ENCODE measurements around the gene GATA2.

Gene GATA2

DNA sequence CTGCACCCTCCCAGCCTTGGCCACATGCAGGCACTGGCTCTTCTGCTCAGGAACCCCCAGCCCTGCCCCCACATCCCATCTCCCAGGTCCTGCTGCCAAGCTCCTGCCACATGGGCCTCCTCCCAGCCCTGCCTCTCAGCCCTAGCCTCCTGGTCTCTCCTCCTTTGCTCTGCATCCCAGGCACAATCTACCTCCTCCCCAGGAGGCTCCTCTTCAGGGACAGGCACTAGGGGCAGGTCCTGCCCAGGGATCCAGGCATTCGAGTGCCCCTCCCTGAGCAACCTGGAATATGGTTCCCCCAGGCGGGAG is 38.7 kb downstream of the GATA2 start:
- DNase-seq, result no peak

DNA sequence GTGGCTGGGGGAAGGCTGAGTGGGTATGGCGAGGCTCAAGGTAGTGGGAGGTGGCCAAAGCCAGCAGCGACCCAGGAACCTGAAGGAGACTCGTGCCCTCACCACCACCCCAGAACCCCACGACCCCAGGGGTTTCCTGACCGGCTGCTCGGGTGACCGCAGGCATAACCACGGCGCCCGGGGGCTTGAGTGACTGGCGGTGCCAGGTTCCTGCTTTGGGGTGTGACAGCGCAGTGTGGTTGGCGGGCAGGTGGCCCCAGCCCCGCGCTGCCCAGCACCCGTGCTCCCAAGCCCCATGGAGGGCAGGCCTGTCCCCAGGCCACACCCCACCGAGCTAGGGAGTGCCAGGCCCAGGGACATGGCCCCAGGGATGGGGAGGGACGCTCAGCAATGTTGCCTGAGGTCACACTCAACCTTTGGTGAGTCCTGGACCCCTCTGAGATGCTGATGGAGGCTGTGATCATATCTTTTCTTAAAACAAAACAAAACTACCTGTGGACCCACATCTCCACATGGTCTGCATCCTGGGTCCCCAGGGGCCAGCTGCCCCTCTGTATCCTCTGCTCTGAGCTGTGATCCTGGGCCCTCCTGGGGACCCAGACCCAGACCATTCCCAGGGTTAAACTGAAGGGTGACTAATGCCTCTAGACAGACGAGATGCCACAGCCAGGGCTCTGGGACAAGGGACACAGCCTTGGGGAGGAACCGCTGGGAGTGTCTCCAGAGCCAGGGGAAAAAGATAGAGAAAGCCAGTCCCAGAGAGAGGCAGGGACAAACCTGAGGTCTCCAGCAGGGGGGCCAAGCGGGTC is 39.3 kb downstream of the GATA2 start:
- DNase-seq, result no peak

DNA sequence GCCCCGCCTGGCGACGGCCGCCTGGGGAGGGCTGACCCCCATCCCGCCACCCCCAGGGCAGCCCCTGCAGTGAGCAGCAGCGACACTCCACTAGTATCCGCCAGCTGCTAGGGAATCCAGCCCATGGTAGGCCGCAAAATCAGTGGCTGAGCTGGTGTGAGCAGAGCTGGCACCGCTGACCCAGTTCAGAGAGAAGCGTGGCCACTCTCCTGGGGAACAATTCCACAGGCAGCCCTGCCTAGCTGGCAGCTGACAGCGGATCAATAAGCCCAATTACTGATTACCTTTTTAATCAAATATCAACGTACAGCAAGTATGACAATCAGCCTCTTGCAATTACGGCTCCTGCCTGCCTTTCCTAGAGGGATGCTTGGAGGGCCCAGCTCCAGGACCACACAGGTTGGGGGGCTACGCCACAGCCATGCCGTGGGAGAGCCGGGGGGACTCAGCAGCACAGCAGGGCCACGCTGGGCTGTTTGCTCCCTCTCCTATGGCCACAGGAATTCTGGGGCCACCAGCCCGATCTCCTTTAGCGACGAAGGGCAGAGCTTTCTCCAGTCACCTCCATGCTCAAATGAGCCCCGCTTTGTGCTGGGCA is 40.2 kb downstream of the GATA2 start:
- no peak for DNase-seq

DNA sequence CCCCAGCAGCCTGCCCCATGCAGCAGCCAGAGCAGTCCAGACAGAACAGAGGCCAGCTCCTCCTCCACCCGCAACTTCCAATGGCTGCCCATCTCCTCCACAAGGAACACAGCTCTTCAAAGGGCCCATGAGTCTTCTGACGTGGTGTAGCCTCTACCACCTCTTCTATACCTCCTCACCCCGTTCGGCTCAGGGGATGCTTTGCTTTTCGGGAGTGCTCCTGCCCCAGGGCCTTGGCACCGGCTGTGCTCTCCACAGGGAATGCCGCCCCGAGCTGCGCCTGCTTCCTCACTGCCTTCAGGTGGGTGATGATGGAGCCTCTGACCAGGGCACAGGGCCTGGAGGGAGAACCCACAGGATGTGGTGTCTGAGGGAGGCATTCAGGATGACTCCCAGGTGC is 40.9 kb downstream of the GATA2 start:
- no peak for DNase-seq

DNA sequence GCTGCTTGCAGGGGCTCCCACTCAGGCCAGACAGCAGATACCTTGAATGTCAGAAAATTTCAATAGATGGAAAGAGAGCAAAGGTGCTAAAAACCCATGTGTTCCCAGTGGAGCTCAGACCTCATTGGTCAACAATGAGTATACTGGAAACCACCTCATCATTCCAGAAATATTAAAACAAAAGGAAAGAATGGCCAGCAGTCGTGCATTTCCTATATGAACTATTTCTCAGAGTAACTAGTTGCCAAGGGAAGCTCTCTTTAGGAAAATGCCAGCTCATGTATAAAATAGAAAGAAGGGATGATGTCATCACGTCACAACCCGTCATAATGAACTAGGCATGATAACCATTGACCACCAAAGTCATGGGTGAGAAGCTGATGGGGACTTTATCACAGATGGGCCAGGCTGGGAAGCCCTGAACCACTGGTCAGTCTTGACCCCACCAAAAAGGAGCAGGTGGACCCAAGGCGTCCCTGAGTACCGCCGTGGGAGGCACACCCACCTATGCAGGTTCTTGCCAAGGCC is 43.8 kb downstream of the GATA2 start:
- DNase-seq, result no peak

DNA sequence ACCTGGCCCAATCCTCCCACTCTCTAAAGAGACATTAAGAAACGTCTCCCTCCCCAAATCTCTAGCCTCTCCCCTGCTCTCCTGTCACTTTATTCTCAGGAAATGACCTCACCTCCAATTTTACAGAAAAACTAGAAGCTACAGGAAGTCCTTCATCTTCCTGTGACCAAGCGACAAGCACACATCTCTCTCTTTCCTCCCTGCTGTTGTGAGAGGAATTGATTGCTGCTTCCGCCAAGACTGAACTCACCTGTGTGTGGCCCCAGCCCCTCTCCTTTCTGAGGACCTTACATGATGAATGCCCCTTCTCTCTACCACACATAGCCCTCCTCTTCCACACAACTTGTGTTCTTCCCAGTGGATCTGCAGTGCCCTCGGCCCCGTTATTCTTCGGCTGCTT is 44.5 kb downstream of the GATA2 start:
- DNase-seq, result no peak

DNA sequence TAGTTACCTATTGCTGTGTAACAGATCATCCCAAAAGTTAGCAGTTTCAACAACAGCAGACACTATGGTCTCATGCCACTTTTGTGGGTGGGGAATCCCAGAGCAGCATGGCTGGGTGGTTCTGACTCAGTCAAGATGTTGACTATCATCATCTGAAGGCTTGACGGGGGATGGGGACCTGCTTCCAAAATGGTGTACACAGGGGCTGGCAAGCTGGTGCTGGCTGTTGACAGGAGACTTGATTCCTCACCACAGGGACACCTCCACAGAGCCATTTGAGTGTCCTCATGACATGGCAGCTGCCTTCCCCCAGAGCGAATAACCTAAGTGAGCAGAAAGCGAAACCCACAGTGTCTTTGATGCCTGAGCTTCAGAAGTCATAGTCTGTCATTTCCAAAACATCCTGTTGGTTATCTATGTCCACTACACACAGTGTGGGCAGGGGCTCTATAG is 45.4 kb downstream of the GATA2 start:
- no peak for DNase-seq

DNA sequence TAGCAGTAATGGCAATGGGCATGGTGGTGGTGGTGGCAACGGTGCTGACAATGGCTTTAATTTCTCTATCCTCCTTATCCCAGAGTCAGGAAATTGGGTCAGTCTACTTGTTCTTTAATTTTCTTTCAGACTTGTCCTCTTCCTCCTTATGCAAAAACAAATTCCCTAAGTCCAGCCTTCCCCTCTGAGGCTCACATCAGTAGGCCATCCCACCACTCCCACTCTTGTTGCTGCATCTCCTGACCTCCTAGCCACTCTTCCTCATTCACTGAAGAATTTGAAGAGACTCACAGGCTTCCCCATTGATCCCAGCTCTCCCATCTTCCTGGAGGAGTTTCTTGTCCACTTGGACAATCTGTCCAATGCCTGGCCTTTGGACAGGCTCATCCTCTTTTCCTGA is 46.2 kb downstream of the GATA2 start:
- DNase-seq, result no peak

DNA sequence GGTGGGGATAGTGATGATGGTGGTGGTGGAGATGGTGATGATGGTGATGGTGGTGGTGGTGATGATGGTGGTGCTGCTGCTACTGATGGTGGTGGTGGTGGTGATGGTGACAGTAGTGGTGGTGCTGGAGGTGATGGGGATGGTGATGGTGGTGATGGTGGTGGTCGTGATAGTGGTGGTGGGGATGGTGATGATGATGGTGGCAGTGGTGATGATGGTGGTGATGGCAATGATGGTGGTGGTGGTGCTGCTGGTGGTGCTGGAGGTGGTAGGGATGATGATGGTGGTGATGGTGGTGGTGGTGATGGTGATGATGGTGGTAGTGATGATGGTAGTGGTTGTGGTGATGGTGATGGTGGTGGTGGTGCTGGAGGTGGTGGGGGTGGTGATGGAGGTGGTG is 47.6 kb downstream of the GATA2 start:
- no peak for DNase-seq

DNA sequence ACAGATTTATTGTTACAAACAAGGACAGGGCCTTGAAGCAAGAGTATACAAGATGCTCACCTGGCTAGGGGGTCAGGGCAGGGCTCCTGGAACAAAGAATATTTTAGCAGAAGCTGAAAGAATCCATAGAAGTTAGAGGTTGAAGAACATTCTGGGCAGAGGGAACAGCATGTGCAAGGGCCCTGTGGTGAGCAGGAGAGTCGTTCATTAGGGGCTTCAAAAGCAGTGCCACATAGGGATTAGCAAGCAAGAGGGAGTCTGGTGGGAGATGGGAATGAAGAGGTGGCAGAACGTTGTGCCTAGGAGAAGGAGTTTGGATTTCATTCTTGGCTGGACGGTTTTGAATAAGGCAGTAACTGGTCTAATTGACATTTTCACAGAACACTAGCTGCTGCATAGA is 49.2 kb downstream of the GATA2 start:
- no peak for DNase-seq

DNA sequence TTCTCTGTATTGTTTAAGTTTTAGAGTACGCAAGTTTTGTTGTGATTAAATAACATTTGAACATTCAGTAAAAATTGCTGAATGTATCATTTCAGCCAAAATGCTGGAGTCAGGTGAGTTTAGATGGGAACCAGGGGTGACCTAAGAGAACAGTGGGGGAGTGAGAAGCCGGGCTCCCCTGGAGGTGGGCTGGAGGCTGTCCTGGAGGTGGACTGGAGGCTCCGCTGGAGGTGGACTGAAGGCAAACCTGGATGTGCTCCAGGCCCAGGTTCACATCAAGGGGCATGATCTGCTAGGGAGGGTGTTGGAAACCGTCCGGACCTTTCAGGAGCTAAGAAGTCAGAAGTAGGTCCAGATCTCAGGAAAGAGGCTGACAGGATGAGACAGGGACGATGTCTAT is 50.1 kb downstream of the GATA2 start:
- DNase-seq, result no peak

DNA sequence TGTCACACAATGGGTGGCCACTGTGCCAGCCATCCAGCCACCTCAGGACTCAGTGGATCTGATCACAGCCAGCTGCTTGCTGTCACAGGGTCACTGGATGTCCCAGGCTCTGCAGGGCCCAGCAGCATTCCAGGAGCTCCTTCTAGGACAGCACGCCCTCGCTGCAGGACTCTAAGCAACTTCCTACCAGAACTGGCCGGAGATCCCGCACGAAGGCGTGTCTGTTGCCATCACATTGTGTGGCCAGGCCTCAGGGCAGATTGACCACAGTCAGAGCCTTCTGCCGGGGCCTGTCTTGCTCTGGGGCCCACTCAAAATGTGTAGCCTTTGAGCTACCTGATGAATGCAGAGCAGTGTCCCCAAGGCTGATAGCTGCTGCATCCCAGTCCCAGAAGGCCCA is 50.9 kb downstream of the GATA2 start:
- DNase-seq, result no peak

DNA sequence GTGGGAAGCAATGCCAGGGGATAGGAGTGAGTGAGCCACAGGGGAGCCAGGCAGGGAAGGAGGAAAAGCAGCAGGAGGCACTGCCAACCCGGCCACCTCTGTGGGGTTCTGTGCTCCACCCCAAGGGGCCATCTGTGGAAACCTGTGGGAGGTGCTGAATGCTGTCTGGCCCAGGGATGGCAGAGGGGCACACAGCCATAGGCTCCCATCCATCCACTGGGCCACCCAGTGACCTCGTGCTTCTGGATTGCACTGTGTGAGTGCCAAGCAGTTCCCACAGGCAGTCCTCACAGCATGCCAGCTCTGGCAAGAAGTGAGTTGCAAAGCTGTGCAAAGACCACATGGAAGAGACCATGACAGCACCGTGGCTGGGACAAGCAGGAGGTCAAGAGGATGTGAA is 53.8 kb downstream of the GATA2 start:
- no peak for DNase-seq

DNA sequence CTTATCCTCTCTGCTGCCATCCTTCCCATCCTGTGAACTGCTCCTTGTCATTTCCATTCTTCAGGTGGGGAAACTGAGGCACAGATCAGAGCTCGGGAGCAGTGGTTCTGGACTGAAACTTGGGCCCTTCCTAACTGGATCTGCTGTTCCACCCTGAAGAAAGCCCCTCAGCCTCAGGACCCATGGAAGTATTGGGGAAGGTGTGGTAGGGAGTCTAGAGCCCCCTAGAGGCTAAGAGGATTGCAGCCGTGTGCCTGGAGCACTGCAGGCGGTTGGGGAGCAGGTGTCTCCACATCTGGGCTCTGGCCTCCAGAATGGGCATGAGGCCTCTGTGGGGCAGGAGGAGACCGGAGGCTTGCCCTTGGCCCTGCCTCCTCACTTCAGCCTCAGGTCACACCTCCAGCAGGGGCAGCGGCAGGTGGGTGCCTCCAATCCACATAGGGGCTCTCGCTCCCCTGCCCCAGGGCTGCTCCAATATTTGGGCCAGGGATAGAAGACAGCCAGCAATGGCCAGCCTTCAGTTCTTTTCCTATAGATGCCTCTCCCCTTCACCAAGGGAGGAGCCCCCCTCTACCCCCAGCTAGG is 54.4 kb downstream of the GATA2 start:
- no peak for DNase-seq

DNA sequence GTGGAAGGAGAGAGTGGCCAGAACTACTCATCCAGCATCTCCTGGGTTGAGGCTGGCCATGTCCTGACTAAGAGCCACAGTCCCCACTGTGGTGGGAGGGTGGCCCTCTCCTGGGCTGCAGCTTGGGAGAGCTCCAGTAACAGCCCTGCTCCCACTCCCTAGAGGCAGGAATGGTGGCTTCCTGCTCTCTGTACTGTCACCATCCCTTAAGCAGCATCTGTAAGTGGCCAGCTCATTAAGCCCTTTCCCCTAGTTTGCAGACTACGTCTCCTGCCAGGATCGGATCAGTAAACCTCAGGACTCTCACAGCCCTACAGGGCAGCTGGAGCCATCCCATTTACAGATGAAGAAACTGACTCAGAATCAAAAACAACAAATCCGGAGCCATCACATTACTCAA is 56.8 kb downstream of the GATA2 start:
- no peak for DNase-seq

DNA sequence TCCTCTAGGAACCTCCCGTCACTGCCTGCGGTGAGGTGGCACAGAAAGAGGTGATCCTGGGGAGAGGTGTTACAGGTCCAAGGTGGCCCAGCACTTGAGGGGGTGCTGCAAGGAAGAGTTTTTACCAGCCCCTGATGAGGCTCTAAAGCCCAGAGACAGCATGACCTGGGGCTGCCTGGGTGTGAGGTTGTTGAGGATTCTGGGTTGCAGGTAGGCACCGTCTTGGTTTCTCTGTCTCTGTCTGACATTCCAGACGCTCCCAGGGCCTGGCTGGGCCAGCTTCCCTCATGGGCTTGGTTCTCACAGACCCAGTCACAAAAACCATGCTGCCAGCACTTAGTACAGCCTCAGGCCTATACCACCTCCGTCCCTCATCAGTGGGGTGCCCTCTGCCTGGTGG is 57.4 kb downstream of the GATA2 start:
- no peak for DNase-seq

DNA sequence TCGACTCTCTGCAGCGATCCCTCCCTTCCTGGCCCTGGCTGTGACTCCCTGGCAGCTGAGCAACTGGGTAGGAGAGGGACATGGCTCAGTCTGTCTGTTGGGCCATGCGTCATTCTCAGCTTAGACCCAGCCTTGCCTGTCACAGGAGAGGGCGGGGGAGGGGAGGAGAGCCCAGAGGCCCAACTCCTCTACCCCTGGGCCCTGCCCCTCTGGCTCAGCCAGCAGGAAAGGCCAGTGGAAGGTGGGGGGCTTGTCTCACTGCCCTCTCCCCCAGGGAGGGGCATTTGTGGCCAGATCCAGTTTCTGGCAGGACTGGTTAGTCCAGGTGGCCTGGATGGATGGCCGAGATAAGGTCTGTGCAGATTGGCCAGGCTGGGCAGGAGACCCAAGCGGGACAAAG is 57.9 kb downstream of the GATA2 start:
- DNase-seq, result no peak

DNA sequence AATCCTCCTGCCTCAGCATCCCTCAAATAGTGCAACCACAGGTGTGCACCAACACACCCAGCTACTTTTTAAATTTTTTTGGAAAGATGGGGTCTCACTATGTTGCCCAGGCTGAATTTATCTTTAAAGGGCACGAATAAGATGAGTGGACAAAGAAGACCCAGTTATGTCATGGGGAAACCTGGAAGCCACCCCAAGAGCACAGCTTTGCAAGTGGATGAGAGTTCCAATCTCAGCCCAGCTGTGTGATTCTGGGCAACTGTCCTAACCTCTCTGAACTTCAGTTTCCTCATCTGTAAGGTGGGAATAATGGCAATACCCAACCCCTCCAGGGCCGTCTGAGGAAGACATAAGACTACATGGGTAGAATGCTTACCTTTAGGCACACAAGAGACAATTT is 58.5 kb downstream of the GATA2 start:
- DNase-seq, result no peak

DNA sequence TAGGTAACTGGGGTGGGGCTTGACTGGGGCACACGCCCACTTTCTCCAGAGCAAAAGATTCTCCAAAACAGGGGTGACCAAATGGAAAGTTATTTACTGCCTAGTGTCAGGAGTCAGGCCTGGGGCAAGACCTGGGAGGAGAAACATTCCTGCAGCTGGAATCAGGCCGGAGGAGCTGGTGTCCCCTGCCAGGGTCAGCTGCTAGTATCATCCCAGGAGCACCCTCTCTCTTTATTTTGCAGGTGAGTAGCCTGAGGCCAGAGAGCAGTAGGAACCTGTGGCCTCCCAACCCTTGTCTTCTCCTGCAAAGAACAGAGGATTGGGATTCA is 59.2 kb downstream of the GATA2 start:
- DNase-seq, result no peak

DNA sequence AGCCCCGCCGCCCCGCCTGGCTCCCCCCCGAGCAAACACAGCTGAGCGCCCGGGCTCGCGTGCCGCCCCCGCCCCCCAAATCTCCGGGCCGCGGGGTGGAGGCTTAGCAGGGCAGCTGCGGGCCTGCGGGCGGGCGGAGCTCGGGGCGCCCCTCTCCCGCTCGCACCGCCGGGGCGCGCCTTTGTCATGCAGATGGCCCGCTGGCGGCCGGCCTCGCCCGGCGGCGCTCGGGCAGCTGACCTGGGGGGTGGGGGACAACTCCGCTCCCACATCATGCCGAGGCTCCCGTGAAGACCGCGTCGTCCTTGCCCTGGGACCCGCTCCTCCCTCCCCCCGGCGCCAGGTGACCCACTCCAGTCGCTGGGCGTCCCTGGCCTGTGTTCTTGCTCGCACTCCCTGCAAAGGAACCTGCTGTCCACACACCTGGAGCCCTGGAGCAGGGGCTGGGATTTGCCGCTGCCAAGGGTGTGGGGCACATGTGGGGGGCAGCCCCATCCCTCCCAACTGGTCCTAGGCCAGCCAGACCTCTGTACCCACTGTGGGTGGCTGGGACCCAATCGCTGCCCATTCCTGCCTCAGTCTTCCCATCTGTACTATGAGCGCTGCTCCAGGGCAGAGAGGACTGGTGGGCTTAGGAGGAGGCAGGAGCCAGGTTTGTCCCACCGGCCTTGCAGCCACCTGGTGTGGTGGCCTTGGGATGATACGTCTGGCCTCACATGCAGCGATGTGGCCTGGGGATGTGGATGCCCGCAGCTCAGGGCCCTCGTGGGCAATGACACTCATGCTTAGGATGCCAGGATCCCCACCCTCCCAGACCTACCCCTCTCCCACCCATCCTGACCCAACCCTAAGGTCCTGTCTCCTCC is 59.8 kb downstream of the GATA2 start:
- DNase-seq, result no peak

DNA sequence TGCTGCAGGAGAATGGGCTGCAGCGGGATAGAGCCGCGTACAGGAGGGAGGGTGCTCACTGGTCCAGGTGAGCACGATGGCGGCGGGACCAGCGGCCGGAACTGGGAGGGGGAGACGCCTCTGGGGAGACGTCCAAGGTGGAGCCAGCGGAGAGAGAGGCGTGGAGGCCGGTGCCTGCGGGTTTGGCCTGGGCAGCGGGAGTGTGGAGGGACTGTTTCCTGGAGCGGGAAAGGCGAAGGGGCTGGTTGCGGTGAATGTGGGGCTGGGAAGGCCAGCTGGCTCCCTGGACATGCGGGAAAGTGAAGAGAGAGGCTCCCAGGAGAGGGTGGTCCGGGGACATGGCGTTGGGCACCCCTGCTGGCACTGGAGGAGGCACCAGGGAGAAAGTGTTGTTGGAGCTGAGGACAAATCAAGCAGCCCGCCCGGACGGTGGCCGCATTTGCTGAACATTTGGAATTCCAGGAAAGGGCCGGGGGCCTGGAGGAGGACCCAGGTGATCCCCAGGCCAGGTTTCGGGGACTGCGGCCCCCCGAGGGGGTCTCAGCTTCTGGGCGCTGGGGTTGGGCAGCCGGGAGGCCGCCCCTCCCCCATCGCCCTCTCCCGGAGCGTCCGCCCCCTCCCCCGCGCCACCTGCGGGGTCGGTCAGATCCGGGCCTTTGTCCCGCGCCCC is 60.6 kb downstream of the GATA2 start:
- no peak for DNase-seq

DNA sequence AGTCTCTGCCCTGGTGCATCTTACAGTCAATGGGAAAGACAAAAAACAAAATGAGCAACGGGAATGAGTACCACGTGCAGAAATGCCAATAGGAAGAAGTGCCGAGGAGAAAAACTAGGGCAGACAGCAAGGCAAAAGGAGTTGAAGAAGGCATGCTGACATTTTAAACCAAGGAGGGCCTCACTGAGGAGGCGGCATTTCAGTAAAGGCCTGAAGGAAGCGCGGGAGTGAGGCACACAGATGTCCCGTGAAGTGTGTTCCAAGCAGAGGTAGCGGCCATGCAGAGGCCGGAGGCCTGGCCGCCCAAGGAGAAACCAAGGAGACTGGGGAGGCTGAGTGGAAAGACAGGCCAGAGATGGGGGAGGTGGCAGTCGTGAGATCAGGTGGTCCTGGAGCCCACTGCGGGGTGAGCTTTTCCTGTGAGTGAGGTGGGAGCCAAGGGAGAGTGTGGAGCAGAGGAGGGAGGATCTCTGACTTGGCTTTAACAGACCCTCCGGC is 61.1 kb downstream of the GATA2 start:
- DNase-seq, result no peak

DNA sequence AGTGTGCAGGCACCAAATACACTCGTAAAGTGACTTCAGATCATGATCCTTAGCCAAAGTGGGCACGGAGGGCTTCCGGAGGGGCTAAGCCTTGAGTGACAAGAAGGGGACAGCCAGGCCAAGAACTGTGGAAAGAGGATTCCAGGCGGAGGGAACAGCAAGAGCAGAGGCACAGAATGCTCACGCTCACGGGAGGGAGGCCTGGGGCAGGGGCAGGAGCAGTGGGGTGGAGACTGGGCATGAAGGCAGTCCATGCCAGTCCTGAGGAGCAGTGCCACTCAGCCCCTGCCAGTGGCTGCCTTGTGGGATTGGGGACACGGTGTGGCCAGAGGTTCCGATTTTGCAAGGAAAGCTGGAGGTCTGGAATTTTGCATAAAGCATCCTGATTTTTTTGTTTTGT is 62.3 kb downstream of the GATA2 start:
- DNase-seq, result no peak

Measured in SHP77 treated with DMSO at 0.1 percent for 48 hours (cell line).